SK-N-SH (cell line): ENCODE results near the gene EMP1. TPM values are rescaled to one million over a fixed set of nuclear protein-coding genes. Genes with fewer than 3 reads are reported as not detected.
A peak's percentile ranks its signal among the peaks of the same experiment; 100 is the strongest.

ENCODE experiments used
- CTCF ChIA-PET: fragments of 300-600, 350-600 bp; formaldehyde crosslinking; extraction: SDS; loops from one replicate; lab custom pipeline; 2021; lab: Yijun Ruan, JAX
- POLR2A ChIA-PET: fragments of 350-600 bp; sonication (Branson Sonifier 250); formaldehyde crosslinking; extraction: SDS; loops from one replicate; lab custom pipeline; 2020; ENCODE audit warnings: antibody characterized with exemption, inconsistent platforms; lab: Yijun Ruan, JAX
- DNase-seq: peaks from one replicate; pipeline ENCODE4 v3.0.0; 2012
- H2AFZ ChIP-seq: fragments of 200-600 bp; sonication (generic); 2 replicates; pipeline ENCODE4 v1.8.1; 2016; ENCODE audit warnings: antibody characterized with exemption, mild to moderate bottlenecking, low read depth
- H3F3A ChIP-seq: fragments of 200-600 bp; sonication (generic); replicated peaks from 2 replicates; pipeline ENCODE3; 2016; ENCODE audit warnings: antibody characterized with exemption, mild to moderate bottlenecking; ENCODE audit not compliant: insufficient read depth
- H3K27ac ChIP-seq, 2 experiments: fragments of 200-500 bp in 1 of 2; fragments of 200-600 bp in 1 of 2; sonication (Bioruptor generic) in 1 of 2; sonication (generic), shearing (Covaris generic) in 1 of 2; 2 replicates each; pipeline versions ENCODE4 v1.5.1 to v1.6.1; 2014 to 2016; ENCODE audit warnings: low read depth in 2 of 2, inconsistent platforms in 1 of 2, low read length in 1 of 2, mild to moderate bottlenecking in 1 of 2, mixed read lengths in 1 of 2
- H3K27me3 ChIP-seq: fragments of 200-600 bp; sonication (generic), shearing (Covaris generic); 2 replicates; pipeline ENCODE4 v1.6.1; 2016; ENCODE audit warnings: mixed run types; ENCODE audit not compliant: insufficient read depth
- H3K36me3 ChIP-seq, 2 experiments: fragments of 200-500 bp in 1 of 2; fragments of 200-600 bp in 1 of 2; sonication (Bioruptor generic) in 1 of 2; sonication (generic) in 1 of 2; replicated peaks in 1 of 2; 2 replicates each; pipeline versions ENCODE3 to v1.5.1; 2014 to 2016; ENCODE audit warnings: low read length in 1 of 2, mild to moderate bottlenecking in 1 of 2; ENCODE audit not compliant: insufficient read depth in 2 of 2, control insufficient read depth in 1 of 2
- H3K4me1 ChIP-seq, 2 experiments: fragments of 200-500 bp in 1 of 2; fragments of 200-600 bp in 1 of 2; sonication (Bioruptor generic) in 1 of 2; sonication (generic), shearing (Covaris generic) in 1 of 2; 2 replicates each; pipeline versions ENCODE4 v1.5.1 to v1.6.1; 2014 to 2016; ENCODE audit warnings: low read depth in 1 of 2, low read length in 1 of 2, mixed run types in 1 of 2; ENCODE audit not compliant: insufficient read depth in 2 of 2, control insufficient read depth in 1 of 2
- H3K4me2 ChIP-seq: fragments of 200-600 bp; sonication (generic), shearing (Covaris generic); 2 replicates; pipeline ENCODE4 v1.6.1; 2017; ENCODE audit warnings: mixed run types
- H3K4me3 ChIP-seq, 2 experiments: fragments of 200-500 bp in 1 of 2; fragments of 200-600 bp in 1 of 2; sonication (Bioruptor generic) in 1 of 2; sonication (generic), shearing (Covaris generic) in 1 of 2; 2 replicates each; pipeline versions ENCODE4 v1.5.1 to v1.8.1; 2014 to 2016; ENCODE audit warnings: low read depth in 2 of 2, inconsistent platforms in 1 of 2, low read length in 1 of 2, mild to moderate bottlenecking in 1 of 2, mixed read lengths in 1 of 2, moderate library complexity in 1 of 2
- H3K79me2 ChIP-seq: fragments of 200-600 bp; sonication (generic); 2 replicates; pipeline ENCODE4 v1.8.1; 2017; ENCODE audit warnings: mild to moderate bottlenecking; ENCODE audit not compliant: insufficient read depth
- H3K9ac ChIP-seq: fragments of 200-600 bp; sonication (generic); 2 replicates; pipeline ENCODE4 v1.6.1; 2017; ENCODE audit warnings: mixed run types
- H3K9me2 ChIP-seq: fragments of 200-600 bp; sonication (generic); 2 replicates; pipeline ENCODE4 v1.6.1; 2017; ENCODE audit warnings: mixed run types
- H3K9me3 ChIP-seq: fragments of 200-600 bp; sonication (generic); 2 replicates; pipeline ENCODE4 v1.6.1; 2017; ENCODE audit warnings: mixed run types, mild to moderate bottlenecking, moderate library complexity
- H4K20me1 ChIP-seq: fragments of 200-600 bp; sonication (generic); 2 replicates; pipeline ENCODE4 v1.6.1; 2017; ENCODE audit warnings: mild to moderate bottlenecking, mixed run types; ENCODE audit not compliant: insufficient read depth
- CTCF ChIP-seq: fragments of 200-600 bp; sonication (generic); IDR thresholded peaks from 2 replicates; pipeline ENCODE4 v1.6.1; 2017; ENCODE audit warnings: antibody characterized with exemption, mild to moderate bottlenecking, moderate library complexity
- ELF1 ChIP-seq: IDR thresholded peaks from 2 replicates; pipeline ENCODE4 v1.4.0; 2012
- EP300 ChIP-seq, 2 experiments: IDR thresholded peaks; 2 replicates each; pipeline versions ENCODE4 v1.4.0 to v1.6.1; 2012; ENCODE audit warnings: borderline replicate concordance in 1 of 2, low read depth in 1 of 2, low read length in 1 of 2
- FOSL2 ChIP-seq: IDR thresholded peaks from 2 replicates; pipeline ENCODE4 v1.4.0; 2012; ENCODE audit warnings: low read depth, mild to moderate bottlenecking, moderate library complexity, borderline replicate concordance
- JUND ChIP-seq: IDR thresholded peaks from 2 replicates; pipeline ENCODE4 v1.4.0; 2012
- MEF2A ChIP-seq: IDR thresholded peaks from 2 replicates; pipeline ENCODE4 v1.4.0; 2012; ENCODE audit warnings: low read depth, borderline replicate concordance
- NFIC ChIP-seq: IDR thresholded peaks from 2 replicates; pipeline ENCODE4 v1.4.0; 2012; ENCODE audit warnings: borderline replicate concordance
- RCOR1 ChIP-seq: fragments of 150-350 bp; IDR thresholded peaks from 2 replicates; pipeline ENCODE4 v1.6.1; 2017; ENCODE audit warnings: antibody characterized with exemption, low read length
- RFX5 ChIP-seq: IDR thresholded peaks from 2 replicates; pipeline ENCODE4 v1.6.1; 2012; ENCODE audit warnings: mild to moderate bottlenecking, improper control_type of control experiment, low read length
- RXRA ChIP-seq: IDR thresholded peaks from 2 replicates; pipeline ENCODE4 v1.4.0; 2012; ENCODE audit warnings: low read depth, mild to moderate bottlenecking, borderline replicate concordance
- SIN3A ChIP-seq: IDR thresholded peaks from 2 replicates; pipeline ENCODE4 v1.6.1; 2012; ENCODE audit warnings: low read depth, mild to moderate bottlenecking, low read length, moderate library complexity, borderline replicate concordance
- SMC3 ChIP-seq: IDR thresholded peaks from 2 replicates; pipeline ENCODE4 v1.6.1; 2012; ENCODE audit warnings: low read depth, low read length, improper control_type of control experiment
- TAF1 ChIP-seq: IDR thresholded peaks from 2 replicates; pipeline ENCODE4 v1.6.1; 2012; ENCODE audit warnings: low read depth, mild to moderate bottlenecking, low read length, moderate library complexity, borderline replicate concordance
- TCF12 ChIP-seq: IDR thresholded peaks from 2 replicates; pipeline ENCODE4 v1.4.0; 2012
- TEAD4 ChIP-seq: IDR thresholded peaks from 2 replicates; pipeline ENCODE4 v1.4.0; 2012; ENCODE audit warnings: mild to moderate bottlenecking, borderline replicate concordance; ENCODE audit not compliant: insufficient read depth
- USF1 ChIP-seq: IDR thresholded peaks from 2 replicates; pipeline ENCODE4 v1.4.0; 2012; ENCODE audit warnings: low read depth, borderline replicate concordance
- WGBS: methylation state at CpG from one replicate; pipeline ENCODE4 v1.1.6; 2017; ENCODE audit warnings: low lambda C conversion rate; 5-methylcytosine and 5-hydroxymethylcytosine counted together
- polyA plus RNA-seq, 3 experiments: library from polyadenylated mRNA; depleted of rRNA; stranded (reverse); fragments of >200 nt; gene quantifications; 2 replicates each; pipeline ENCODE4 v1.2.3, GENCODE V29; 2012
- TF ChIP-seq, protein P1 (sequence below): IDR thresholded peaks from 2 replicates; pipeline ENCODE4 v1.4.0; 2012; ENCODE audit warnings: low read depth
- TF ChIP-seq, protein P2 (sequence below): IDR thresholded peaks from 2 replicates; pipeline ENCODE4; 2012

EMP1 gene
- polyA plus RNA-seq, 1 of the 3 experiments (the other 2 are of a cell fraction) = 67.4 TPM

GRCh38 chr12:13197032-13197431 lies 506 bp downstream of the EMP1 start:
- no peaks in the 10 kb centered on the region for H3K9me2 ChIP-seq
- peaks cover 16% of the 10 kb centered on the region for H3F3A ChIP-seq
- TF ChIP-seq CTCF (no peak), JUND (no peak), TEAD4 (no peak), NFIC (no peak)
- TF ChIP-seq, protein P1, sequence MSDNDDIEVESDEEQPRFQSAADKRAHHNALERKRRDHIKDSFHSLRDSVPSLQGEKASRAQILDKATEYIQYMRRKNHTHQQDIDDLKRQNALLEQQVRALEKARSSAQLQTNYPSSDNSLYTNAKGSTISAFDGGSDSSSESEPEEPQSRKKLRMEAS = no peak
- H3K4me3 ChIP-seq = peak overlapping the region; percentile 52 to 72; a peak in 3 of 4 replicates
- CTCF ChIA-PET = interaction anchor here (1.4 to 1.6 kb wide), 2 partner anchors 15 kb away, joined by 7 to 8 read pairs; no protein-coding TSS in a partner anchor
- H3K27ac ChIP-seq = peak overlapping the region; percentile 17 to 99; a peak in 3 of 4 replicates
- POLR2A ChIA-PET = no interaction called here
- H2AFZ ChIP-seq = no peak overlapping the region
- peak overlapping the region; percentile 82 for H3K4me2 ChIP-seq
- no peaks in the 10 kb centered on the region for H3K9me3 ChIP-seq
- peaks cover 12 to 26% of the 10 kb centered on the region in 2 experiments; a peak in 3 of 4 replicates for H3K4me1 ChIP-seq
- 62% methylated on average over 7 of the region's 7 CpGs for WGBS
- H3K79me2 ChIP-seq = peaks cover 52% of the 10 kb centered on the region
- H3K36me3 ChIP-seq = no peaks in the 10 kb centered on the region
- H4K20me1 ChIP-seq = no peaks in the 10 kb centered on the region
- no peak for DNase-seq
- H3K9ac ChIP-seq = peak overlapping the region; percentile 92
- H3K27me3 ChIP-seq = no peaks in the 10 kb centered on the region

DNA sequence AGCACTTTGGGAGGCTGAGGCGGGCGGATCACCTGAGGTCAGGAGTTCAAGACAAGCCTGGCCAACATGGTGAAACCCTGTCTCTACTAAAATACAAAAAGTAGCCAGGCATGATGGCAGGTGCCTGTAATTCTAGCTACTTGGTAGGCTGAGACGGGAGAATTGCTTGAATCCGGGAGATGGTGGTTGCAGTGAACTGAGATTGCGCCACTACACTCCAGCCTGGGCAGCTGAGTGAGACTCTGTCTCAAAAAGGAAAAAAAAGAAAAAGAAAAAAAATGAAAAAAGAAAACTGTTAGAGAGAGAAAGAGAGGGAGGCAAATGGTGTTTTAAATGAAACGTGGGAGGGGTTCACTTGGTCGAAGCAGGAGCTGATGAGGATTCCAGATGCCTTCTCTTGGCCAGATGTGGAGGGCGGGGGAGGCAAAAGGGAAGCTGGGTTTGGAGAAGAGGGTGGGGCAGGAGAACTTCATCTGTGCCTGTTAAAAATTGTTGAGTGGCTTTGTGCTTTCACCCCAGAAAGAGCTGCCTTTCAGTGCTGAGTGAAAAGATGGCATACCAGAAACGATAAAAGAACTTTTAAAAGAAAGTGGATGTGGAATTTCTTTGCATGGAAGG lies 1.1 kb downstream of the EMP1 start:
- Histone ChIP-seq H3K4me3 (peak overlapping the region; percentile 52 to 72; a peak in 3 of 4 replicates), H4K20me1 (no peaks in the 10 kb centered on the region), H3K36me3 (no peaks in the 10 kb centered on the region), H3K27ac (peak overlapping the region in 1 of 2 experiments; percentile 99; a peak in 2 of 4 replicates), H3K9ac (peak overlapping the region; percentile 92), H3F3A (peaks cover 16% of the 10 kb centered on the region), H3K27me3 (no peaks in the 10 kb centered on the region), H3K9me3 (no peaks in the 10 kb centered on the region), H2AFZ (no peak overlapping the region), H3K4me1 (peaks cover 12 to 26% of the 10 kb centered on the region in 2 experiments; a peak in 3 of 4 replicates), H3K4me2 (peak overlapping the region; percentile 82), H3K79me2 (peaks cover 58% of the 10 kb centered on the region), H3K9me2 (no peaks in the 10 kb centered on the region)
- DNase-seq = no peak
- WGBS = 83% methylated on average over 9 of the region's 9 CpGs
- ChIA-PET POLR2A (no interaction called here), CTCF (interaction anchor here (1.4 kb wide), 1 partner anchor 14 kb away, joined by 7 read pairs; no protein-coding TSS in a partner anchor)
- no peak for TF ChIP-seq CTCF
- no peak for TF ChIP-seq EP300 (IDR thresholded peaks at IDR 0.05; ENCODE audit: borderline replicate concordance in 1 of 2, low read depth in 1 of 2, low read length in 1 of 2)
- TF ChIP-seq RCOR1 = no peak
- TF ChIP-seq MEF2A = no peak
- no peak for TF ChIP-seq TCF12
- no peak for TF ChIP-seq RXRA
- TF ChIP-seq RFX5 = no peak
- no peak for TF ChIP-seq TEAD4
- no peak for TF ChIP-seq SMC3
- TF ChIP-seq USF1 = no peak
- TF ChIP-seq FOSL2 = no peak
- TF ChIP-seq, protein P2, sequence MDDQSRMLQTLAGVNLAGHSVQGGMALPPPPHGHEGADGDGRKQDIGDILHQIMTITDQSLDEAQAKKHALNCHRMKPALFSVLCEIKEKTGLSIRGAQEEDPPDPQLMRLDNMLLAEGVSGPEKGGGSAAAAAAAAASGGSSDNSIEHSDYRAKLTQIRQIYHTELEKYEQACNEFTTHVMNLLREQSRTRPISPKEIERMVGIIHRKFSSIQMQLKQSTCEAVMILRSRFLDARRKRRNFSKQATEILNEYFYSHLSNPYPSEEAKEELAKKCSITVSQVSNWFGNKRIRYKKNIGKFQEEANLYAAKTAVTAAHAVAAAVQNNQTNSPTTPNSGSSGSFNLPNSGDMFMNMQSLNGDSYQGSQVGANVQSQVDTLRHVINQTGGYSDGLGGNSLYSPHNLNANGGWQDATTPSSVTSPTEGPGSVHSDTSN = no peak
- no peak for TF ChIP-seq ELF1
- no peak for TF ChIP-seq TAF1
- TF ChIP-seq SIN3A = no peak
- TF ChIP-seq, protein P1 = no peak
